GM06990 (cell line): ENCODE data around the gene LIPA.
"Not testable (repeated sequence)": the region's sequence is repeated elsewhere in the genome, so short reads cannot be mapped to it uniquely, and the experiment has no call there.

Experiments
- DNase-seq: peaks from one replicate; pipeline ENCODE4 v3.0.0-alpha.2; 2011; ENCODE audit not compliant: insufficient read length; ENCODE audit errors: extremely low read depth
- H3K27me3 ChIP-seq: replicated peaks from 2 replicates; pipeline ENCODE4 v1.6.0; 2011; ENCODE audit warnings: low read length; ENCODE audit not compliant: control insufficient read depth, insufficient read depth
- H3K36me3 ChIP-seq: 2 replicates; pipeline ENCODE4 v1.5.1; 2011; ENCODE audit warnings: low read length; ENCODE audit not compliant: control insufficient read depth, insufficient read depth
- H3K4me3 ChIP-seq: replicated peaks from 2 replicates; pipeline ENCODE4 v1.5.1; 2011; ENCODE audit warnings: low read depth, mild to moderate bottlenecking, control low read depth, low read length
- TF ChIP-seq, protein P1 (sequence below): IDR thresholded peaks from 2 replicates; pipeline ENCODE4 v1.5.1; 2011; ENCODE audit warnings: low read length, control low read depth, mild to moderate bottlenecking, inconsistent platforms; ENCODE audit not compliant: insufficient read depth, poor library complexity, severe bottlenecking

Gene LIPA

GRCh38 chr10:89203237-89203636 lies 48.3 kb downstream of the LIPA start:
- TF ChIP-seq, protein P1, sequence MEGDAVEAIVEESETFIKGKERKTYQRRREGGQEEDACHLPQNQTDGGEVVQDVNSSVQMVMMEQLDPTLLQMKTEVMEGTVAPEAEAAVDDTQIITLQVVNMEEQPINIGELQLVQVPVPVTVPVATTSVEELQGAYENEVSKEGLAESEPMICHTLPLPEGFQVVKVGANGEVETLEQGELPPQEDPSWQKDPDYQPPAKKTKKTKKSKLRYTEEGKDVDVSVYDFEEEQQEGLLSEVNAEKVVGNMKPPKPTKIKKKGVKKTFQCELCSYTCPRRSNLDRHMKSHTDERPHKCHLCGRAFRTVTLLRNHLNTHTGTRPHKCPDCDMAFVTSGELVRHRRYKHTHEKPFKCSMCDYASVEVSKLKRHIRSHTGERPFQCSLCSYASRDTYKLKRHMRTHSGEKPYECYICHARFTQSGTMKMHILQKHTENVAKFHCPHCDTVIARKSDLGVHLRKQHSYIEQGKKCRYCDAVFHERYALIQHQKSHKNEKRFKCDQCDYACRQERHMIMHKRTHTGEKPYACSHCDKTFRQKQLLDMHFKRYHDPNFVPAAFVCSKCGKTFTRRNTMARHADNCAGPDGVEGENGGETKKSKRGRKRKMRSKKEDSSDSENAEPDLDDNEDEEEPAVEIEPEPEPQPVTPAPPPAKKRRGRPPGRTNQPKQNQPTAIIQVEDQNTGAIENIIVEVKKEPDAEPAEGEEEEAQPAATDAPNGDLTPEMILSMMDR: no peak
- Histone ChIP-seq H3K27me3 (peaks cover 2% of the 10 kb centered on the region), H3K4me3 (no peak overlapping the region), H3K36me3 (no peaks in the 10 kb centered on the region)
- DNase-seq: no peak

GRCh38 chr10:89202033-89202425 lies 49.5 kb downstream of the LIPA start:
- TF ChIP-seq, protein P1: no peak
- no peak overlapping the region for H3K4me3 ChIP-seq
- no peaks in the 10 kb centered on the region for H3K36me3 ChIP-seq
- DNase-seq: no peak
- H3K27me3 ChIP-seq: peaks cover 1% of the 10 kb centered on the region

- no peak for DNase-seq
- Histone ChIP-seq H3K36me3 (no peaks in the 10 kb centered on the region), H3K4me3 (no peak overlapping the region), H3K27me3 (no peaks in the 10 kb centered on the region; the same call in 1 of the 2 replicates)
- TF ChIP-seq, protein P1: no peak
Observed at GRCh38 chr10:89201345-89202032, 50.1 kb downstream of the LIPA start.

DNA sequence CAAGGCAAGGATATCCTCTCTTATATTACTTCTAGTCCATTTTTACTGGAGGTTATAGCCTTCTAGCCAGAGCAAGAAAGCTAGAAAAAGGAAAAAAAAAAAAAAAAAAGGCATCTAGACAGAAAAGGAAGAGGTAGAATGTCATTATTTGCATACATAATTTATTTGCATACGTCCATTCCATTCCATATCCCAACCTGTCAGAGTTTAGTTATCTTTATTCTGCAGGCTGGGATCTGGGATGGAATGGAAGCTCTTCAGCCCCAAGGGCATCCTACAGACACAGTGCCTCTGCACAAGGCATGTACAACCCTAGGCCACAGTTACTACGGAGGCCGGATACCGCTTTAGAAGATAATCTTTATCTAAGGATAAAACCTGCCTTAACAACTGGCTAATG lies 54.1 kb downstream of the LIPA start:
- no peak overlapping the region for H3K4me3 ChIP-seq
- TF ChIP-seq, protein P1: no peak
- H3K27me3 ChIP-seq: no peaks in the 10 kb centered on the region
- DNase-seq: no peak
- no peaks in the 10 kb centered on the region for H3K36me3 ChIP-seq

- not testable (repeated sequence) for H3K4me3 ChIP-seq, H3K36me3 ChIP-seq, DNase-seq, H3K27me3 ChIP-seq
Observed at GRCh38 chr10:89191301-89191700, 60.3 kb downstream of the LIPA start.

- no peak for DNase-seq
- Histone ChIP-seq H3K36me3 (no peaks in the 10 kb centered on the region), H3K27me3 (no peaks in the 10 kb centered on the region), H3K4me3 (no peak overlapping the region)
- TF ChIP-seq, protein P1: no peak
Observed at GRCh38 chr10:89189211-89189734, 62.3 kb downstream of the LIPA start.
